ENCODE data around the gene MAP1LC3B. TPM values are rescaled to one million over a fixed set of nuclear protein-coding genes. Genes with fewer than 3 reads are reported as not detected.
A peak's percentile ranks its signal among the peaks of the same experiment; 100 is the strongest.

Gene MAP1LC3B
- total and polyA plus RNA-seq, 2 experiments from 2014 or later = 73.3 to 134 TPM

DNA sequence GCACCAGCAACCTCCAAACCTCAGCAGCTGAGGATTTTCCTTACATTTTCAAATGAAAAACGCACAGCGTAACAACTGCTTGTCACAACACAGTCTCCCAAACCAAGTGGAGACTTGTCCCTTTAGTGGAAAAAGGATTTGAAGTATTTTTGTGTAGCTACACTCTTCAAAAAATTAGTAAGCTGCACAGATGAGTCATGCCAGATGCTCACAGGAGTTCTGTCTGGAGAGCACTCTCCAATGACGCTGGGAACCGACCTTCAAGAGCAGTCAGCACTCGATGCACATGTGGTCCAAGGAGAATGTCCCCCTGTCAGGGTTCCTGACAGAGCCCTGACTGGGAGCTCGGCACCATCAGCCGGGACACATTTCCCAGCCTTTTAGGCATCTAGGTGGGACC lies 39.8 kb downstream of the MAP1LC3B start:
- Histone ChIP-seq H3K79me2 (peaks cover 34% of the 10 kb centered on the region), H3K27me3 (no peaks in the 10 kb centered on the region), H3K4me2 (no peak overlapping the region), H3K4me3 (no peak overlapping the region), H3K9me2 (replicated peaks; ENCODE audit: insufficient read depth) (no peaks in the 10 kb centered on the region), H4K20me1 (ENCODE audit: insufficient read depth, poor library complexity, severe bottlenecking) (peaks cover 15% of the 10 kb centered on the region), H3K27ac (no peak overlapping the region), H2AFZ (no peak overlapping the region), H3K36me3 (replicated peaks; ENCODE audit: insufficient read depth, low read depth) (no peaks in the 10 kb centered on the region), H3K9me3 (ENCODE audit: low read depth) (no peaks in the 10 kb centered on the region), H3K4me1 (ENCODE audit: insufficient read depth) (peaks cover 4% of the 10 kb centered on the region)
- 69% methylated on average over 7 of the region's 7 CpGs for WGBS (ENCODE audit: low lambda C conversion rate, missing lambda C conversion rate)
- TF ChIP-seq EZH2 (IDR thresholded peaks at IDR 0.05; ENCODE audit: borderline replicate concordance) = no peak
- DNase-seq (ENCODE audit: low spot score) = peak; percentile 48

DNA sequence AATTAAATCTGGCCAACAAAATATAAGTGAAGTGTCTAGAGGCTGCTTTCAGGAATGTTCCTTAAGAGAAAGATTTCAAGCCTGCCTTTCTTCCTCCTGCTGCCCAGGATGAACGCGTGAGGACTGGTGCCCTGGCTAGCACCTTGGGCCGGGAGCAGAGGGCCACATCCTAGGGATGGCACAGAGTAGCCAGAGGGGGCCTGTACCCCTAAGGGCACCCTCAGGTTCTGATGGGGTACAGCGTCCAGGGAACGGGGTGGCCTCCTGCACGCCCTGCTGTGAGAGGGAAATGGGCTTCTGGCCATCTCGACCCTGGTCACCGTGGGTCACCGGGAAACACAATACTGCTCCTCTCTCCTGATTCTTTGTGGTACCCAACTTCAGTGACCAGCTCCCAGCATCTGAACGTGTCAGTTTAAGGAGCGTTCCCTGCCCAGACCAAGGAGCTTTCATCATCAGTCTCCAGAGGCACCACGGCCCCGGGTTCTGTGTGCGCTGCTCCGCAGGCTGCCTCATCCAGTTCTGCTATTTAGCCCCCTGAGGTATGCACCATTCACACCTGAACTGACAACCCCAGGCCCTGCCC lies 40.3 kb downstream of the MAP1LC3B start:
- H3K27ac ChIP-seq = no peak overlapping the region
- DNase-seq (ENCODE audit: low spot score) = no peak
- no peaks in the 10 kb centered on the region for H3K9me3 ChIP-seq (ENCODE audit: low read depth)
- H3K4me3 ChIP-seq = no peak overlapping the region
- TF ChIP-seq EZH2phosphoT487 (IDR thresholded peaks at IDR 0.05; ENCODE audit: low read depth, severe bottlenecking, unreplicated experiment) (no peak), EZH2 (IDR thresholded peaks at IDR 0.05; ENCODE audit: borderline replicate concordance) (no peak)
- TF ChIP-seq, protein P1, sequence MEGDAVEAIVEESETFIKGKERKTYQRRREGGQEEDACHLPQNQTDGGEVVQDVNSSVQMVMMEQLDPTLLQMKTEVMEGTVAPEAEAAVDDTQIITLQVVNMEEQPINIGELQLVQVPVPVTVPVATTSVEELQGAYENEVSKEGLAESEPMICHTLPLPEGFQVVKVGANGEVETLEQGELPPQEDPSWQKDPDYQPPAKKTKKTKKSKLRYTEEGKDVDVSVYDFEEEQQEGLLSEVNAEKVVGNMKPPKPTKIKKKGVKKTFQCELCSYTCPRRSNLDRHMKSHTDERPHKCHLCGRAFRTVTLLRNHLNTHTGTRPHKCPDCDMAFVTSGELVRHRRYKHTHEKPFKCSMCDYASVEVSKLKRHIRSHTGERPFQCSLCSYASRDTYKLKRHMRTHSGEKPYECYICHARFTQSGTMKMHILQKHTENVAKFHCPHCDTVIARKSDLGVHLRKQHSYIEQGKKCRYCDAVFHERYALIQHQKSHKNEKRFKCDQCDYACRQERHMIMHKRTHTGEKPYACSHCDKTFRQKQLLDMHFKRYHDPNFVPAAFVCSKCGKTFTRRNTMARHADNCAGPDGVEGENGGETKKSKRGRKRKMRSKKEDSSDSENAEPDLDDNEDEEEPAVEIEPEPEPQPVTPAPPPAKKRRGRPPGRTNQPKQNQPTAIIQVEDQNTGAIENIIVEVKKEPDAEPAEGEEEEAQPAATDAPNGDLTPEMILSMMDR (IDR thresholded peaks at IDR 0.05; ENCODE audit: poor library complexity) = no peak
- 94% methylated on average over 15 of the region's 15 CpGs for WGBS (ENCODE audit: low lambda C conversion rate, missing lambda C conversion rate)
- no peak overlapping the region for H2AFZ ChIP-seq
- H3K27me3 ChIP-seq = no peaks in the 10 kb centered on the region
- H4K20me1 ChIP-seq (ENCODE audit: insufficient read depth, poor library complexity, severe bottlenecking) = peaks cover 17% of the 10 kb centered on the region
- H3K79me2 ChIP-seq = peaks cover 36% of the 10 kb centered on the region
- no peak overlapping the region for H3K4me2 ChIP-seq
- H3K36me3 ChIP-seq (replicated peaks; ENCODE audit: insufficient read depth, low read depth) = no peaks in the 10 kb centered on the region
- no peaks in the 10 kb centered on the region for H3K9me2 ChIP-seq (replicated peaks; ENCODE audit: insufficient read depth)
- H3K4me1 ChIP-seq (ENCODE audit: insufficient read depth) = peaks cover 4% of the 10 kb centered on the region

DNA sequence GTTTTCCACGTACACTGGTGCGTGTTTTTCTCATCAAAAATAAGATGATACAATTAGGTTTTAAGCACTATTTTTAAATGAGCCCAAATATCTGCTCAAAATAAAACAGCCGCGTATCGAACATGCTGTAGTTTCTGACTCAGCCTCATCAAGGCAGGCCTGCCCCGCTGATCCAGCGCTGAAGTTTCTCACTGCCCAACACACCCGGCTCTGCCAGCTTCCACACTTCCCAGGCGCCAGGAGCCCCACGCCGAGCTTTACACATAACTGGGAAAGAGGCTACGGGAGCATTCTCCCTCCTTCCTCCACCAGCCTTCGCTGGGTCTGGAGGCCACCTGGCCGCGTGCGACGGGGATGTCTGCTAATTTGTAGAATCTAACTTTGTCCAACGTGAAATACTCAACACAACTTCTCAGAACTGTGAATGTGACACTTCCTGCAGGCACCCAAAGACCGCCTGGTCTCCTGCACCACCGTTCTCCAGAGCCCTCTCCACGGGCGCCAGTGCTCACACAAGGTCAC lies 42.1 kb downstream of the MAP1LC3B start:
- TF ChIP-seq EZH2phosphoT487 (IDR thresholded peaks at IDR 0.05; ENCODE audit: low read depth, severe bottlenecking, unreplicated experiment) (no peak), EZH2 (IDR thresholded peaks at IDR 0.05; ENCODE audit: borderline replicate concordance) (no peak)
- TF ChIP-seq, protein P1 (IDR thresholded peaks at IDR 0.05; ENCODE audit: poor library complexity) = no peak
- H3K79me2 ChIP-seq = peaks cover 50% of the 10 kb centered on the region

DNA sequence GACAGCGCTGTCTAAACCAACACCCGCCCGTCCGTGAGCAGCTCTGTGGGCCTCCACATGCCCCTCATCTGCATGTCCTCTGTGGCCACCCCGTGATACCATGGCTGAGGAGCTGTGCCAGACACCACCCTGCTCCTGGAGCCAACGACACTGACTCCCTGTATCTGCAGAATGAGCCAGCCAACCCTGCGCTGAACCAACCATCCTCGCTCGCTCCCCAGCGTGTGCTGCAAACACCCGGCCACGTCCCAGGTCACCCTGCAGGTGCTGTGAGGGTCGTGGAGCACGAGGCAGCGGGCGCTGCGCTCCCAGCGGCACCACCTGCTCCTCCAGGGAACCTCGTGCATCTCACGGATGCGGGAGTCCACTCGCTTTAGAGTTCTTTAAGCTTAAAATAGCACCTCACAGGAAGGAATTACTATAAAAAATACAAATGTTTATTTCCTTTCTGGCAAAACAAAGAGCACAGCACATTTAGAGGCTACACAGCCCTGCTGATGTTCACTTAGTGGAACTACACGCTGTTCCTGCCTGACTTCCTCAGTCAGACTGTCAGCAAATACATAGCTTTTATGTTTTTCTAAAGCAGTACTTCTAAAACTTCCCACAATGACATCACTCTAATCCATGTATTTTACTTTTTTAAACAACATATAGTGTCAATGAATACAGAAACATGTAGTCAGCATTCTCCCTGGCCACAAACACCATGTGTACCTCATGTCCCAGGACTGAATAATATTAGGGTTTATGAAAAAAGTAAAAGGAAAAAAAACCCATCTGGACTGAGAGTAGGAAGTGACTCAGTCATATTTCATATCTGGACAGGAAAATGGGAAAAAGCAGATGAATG lies 43.5 kb downstream of the MAP1LC3B start:
- no peaks in the 10 kb centered on the region for H3K9me3 ChIP-seq (ENCODE audit: low read depth)
- H3K36me3 ChIP-seq (replicated peaks; ENCODE audit: insufficient read depth, low read depth) = no peaks in the 10 kb centered on the region
- peaks cover 17% of the 10 kb centered on the region for H4K20me1 ChIP-seq (ENCODE audit: insufficient read depth, poor library complexity, severe bottlenecking)
- no peaks in the 10 kb centered on the region for H3K9me2 ChIP-seq (replicated peaks; ENCODE audit: insufficient read depth)
- H3K27ac ChIP-seq = peak overlapping the region; percentile 4
- H3K4me1 ChIP-seq (ENCODE audit: insufficient read depth) = peaks cover 4% of the 10 kb centered on the region
- TF ChIP-seq, protein P1 (IDR thresholded peaks at IDR 0.05; ENCODE audit: poor library complexity) = no peak
- no peak for TF ChIP-seq EZH2phosphoT487 (IDR thresholded peaks at IDR 0.05; ENCODE audit: low read depth, severe bottlenecking, unreplicated experiment)
- TF ChIP-seq EZH2 (IDR thresholded peaks at IDR 0.05; ENCODE audit: borderline replicate concordance) = no peak
- no peak for DNase-seq (ENCODE audit: low spot score)
- H3K4me2 ChIP-seq = no peak overlapping the region
- H3K4me3 ChIP-seq = no peak overlapping the region
- H3K79me2 ChIP-seq = peaks cover 59% of the 10 kb centered on the region
- H2AFZ ChIP-seq = no peak overlapping the region
- 85% methylated on average over 23 of the region's 23 CpGs for WGBS (ENCODE audit: low lambda C conversion rate, missing lambda C conversion rate)
- H3K27me3 ChIP-seq = no peaks in the 10 kb centered on the region

More for the DNA sequence above, 42.1 kb downstream of the MAP1LC3B start:
- H3K9me3 ChIP-seq (ENCODE audit: low read depth) = no peaks in the 10 kb centered on the region
- no peaks in the 10 kb centered on the region for H3K9me2 ChIP-seq (replicated peaks; ENCODE audit: insufficient read depth)
- H3K4me1 ChIP-seq (ENCODE audit: insufficient read depth) = peaks cover 4% of the 10 kb centered on the region
- peaks cover 17% of the 10 kb centered on the region for H4K20me1 ChIP-seq (ENCODE audit: insufficient read depth, poor library complexity, severe bottlenecking)
- no peak overlapping the region for H3K4me3 ChIP-seq
- no peaks in the 10 kb centered on the region for H3K27me3 ChIP-seq
- no peak overlapping the region for H2AFZ ChIP-seq
- no peak overlapping the region for H3K4me2 ChIP-seq
- no peak for DNase-seq (ENCODE audit: low spot score)
- 96% methylated on average over 22 of the region's 22 CpGs for WGBS (ENCODE audit: low lambda C conversion rate, missing lambda C conversion rate)
- no peak overlapping the region for H3K27ac ChIP-seq
- no peaks in the 10 kb centered on the region for H3K36me3 ChIP-seq (replicated peaks; ENCODE audit: insufficient read depth, low read depth)
